HG03196 (cell line): ENCODE measurements around the gene KRT78.

ENCODE experiments used
- ATAC-seq: cut with Tn5 transposase; IDR thresholded peaks from one replicate; pipeline ENCODE4 v1.9.1; 2021; ENCODE audit not compliant: unreplicated experiment

The KRT78 gene

DNA sequence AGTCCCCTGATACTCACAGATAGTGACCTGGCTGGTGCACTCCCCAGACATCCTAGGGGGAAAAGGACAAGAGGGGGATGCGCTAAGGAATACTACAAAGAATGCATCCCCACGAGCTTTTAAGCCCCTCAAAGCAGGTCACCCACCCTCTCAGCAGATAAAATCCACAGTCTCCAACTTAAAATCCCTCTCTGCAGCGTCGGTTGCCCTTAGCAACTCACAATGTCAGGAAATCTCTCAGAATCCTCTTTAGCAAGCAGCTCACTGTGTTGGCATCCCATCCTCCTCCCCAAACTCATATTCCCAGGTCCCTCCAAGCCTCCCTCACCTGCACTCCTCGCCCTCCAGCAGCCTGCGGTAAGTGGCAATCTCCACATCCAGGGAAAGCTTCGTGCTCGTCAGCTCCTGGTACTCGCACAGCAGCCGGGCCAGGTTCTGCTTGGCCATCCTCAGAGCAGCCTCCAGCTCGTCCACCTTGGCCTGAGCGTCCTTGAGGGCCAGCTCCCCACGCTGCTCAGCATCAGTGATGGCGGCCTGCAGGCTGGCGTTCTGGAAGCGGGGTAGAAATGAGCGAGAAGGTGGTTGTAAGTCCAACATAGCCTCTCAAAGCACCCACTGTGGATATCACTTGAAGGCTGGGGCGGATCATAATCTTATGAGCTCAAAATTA, 9.2 kb downstream of the KRT78 start:
- no peak for ATAC-seq

DNA sequence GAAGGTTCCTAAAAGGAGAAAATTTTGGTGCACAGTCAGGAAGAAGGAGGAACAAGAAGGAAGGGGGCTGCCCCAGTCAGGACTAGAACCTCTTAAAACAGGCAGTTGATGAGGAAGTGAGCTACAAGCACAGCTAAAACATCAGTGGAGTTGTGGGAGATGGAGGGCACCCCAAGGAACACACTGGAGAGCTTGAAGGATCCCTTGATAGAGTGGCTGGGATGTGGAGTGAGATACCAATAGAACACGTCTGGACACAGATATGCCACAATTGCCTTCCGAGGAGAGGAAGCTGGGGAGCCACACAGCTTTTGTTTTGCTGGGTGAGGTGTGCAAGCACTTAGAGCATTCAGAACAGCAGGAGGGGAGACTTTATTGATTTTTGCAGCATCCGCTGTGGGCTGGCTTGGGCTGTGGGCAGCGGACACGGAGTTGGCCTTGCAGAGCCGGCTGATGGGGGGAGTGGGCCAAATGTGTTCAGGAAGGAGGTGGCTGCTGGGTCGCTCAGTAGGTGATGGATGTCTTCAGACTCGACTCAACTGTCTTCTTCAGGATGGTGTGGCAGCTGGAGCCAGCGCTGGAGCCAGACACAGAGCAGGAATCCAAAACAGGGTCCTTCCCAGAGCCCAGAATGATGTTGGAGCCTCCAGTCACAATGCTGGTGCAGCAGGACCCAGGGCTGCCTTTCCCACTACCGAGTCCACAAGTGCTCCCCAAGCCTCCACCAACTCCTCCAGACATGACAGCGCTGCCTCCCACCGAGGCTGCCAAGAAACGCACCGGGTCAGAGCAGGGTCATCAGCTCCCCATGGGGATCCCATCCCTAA, 10.0 kb downstream of the KRT78 start:
- no peak for ATAC-seq

DNA sequence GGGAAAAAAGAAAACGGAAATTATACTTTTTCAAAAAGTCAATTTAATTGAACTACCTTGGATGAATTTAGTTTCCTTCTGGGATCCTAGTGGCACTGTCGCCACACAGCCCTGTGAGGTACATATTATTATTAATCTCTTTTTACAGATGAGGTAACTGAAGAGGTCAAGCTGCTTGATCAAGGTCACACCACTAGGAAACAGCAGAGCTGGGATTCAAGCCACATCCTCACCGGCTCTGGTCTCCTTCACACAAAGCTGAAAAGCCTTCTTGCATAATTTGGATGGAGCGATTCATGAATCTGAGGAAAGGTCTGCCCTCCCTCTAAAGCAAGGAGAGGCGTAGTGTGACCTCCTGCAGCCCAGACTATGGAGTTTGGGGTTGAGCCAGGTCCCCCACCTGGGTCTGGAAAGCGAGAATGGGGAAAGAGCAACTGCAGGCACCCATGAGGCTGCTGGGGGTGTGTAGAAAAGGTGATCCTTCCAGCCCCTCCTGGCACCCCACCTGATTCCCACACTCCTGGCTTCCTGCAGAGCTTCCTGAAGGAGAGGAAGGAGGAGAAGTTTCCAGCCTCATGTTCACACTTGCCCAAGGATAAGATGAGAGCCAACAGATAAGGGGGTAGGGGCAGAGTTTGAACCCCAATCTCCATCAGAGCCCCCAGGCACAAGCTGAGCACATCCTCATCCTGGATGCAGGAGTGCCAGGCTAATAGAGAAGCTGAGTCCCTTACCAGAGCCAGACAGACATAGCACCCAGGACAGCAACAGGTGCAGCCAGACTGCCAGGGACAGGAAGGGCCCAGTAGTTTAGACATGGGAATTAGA, 10.8 kb downstream of the KRT78 start:
- ATAC-seq: no peak

DNA sequence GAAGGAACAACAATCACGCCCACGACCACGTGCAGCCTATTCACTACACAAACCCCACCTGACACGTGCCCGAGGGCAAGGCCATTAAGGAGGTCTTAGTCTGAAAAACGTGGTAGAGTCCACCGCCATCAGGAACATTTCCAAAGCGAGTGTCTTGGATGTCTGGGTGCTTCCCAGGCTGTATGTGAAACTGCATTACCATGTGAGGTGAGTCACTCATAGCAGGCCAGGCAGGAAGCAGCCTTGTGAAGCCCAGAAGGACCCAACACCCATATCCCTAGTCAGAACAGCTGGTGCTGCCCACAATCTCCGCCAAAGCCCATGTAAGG, 11.4 kb downstream of the KRT78 start:
- ATAC-seq: no peak

DNA sequence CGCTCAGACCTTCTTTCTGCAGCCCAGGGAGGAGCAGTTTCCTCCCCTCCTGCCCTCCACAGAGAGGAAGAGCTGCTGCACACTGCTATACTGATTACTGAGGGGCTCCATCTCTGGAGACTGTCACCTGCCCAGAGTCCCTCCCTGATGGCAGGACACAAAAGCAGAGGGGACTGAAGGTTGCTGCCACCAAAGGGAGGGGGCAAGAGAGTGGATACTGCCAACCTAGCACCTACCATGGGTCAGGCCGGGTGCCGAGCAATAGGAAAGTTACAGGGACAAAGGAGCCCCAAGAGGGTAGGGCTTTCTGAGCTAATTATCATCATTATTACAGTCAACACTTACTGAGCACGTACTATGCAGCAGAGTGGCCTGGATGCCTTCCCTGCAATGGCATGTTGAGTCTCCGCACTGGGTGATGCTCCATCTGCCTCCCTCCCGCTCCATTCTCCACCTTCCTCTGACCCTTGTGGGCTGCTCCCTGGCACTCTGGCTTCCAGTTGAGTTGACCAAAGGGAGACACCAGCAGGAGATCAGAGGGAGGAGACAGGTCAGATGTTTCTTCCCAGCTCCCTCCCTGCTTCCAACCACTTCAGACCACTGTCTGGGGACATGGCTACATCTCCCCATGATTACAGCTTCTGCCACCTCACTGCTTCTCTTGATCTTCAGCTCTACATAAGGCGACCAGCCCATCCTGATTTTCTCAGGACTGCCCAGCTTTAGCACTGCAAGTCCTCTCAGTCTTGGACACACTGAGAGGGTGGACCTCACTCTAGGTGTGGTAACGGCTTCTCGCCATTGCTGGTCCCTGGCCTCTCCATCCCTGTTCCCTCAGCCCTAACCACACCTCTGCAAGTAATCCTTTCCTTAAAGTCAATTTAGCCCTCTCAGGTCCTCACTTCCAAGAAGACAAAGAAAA, 12.0 kb downstream of the KRT78 start:
- no peak for ATAC-seq

DNA sequence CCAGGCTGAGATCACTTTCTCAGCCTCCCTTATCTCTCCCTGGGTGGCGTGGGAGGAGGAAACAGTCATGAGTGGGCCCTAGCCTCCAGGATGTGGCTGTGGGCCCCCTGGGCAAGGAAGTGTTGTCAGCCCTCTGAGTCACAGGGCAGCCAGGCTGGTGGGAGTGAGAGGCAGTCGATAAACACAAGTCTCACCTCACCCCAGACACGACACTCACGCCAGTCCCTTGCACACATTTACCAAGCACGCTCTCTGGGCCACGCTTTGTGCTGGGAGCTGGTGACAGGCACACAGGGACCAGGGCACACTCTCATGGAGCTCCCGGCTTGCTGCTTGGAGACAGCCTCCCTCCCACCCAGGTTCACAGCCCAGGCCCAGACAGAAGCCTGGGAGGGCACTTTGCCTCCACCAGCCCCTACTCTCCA, 12.7 kb downstream of the KRT78 start:
- no peak for ATAC-seq

DNA sequence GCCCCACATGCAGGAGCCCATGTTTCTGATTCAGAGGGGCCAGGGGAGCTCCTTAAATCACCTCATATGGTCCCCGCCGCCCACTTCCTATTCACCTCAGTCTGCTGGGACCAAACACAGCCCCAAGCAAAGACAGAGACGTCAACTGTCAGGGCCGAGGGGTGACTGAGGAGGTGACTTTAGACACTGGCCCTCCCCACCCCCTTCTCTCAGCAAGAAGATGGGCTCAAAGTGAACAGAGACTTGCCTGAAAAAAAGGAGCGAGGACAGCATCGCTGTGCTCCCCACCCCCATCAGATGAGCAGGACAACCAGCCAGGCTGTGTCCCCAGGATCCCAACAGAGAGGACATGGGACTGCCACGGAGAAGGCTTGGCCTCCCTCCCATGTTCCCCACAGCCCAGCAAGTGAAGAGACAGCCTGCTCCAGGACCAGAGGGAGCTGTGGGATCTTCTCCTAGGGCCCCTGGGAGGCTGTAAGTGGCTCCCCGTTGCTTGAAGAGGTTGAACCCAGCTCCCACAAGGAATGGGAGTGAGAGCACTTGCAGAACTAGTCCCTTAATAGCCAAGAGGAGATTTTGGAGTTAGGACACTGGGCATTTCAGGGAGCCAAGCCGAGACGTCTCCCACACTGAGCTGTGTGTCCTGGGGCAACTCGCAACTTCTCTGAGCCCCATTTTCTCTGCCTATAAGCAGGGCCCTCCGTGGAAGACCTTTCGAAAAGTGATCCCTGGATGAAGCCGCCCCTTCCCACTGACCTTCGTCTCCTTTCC, 13.3 kb downstream of the KRT78 start:
- ATAC-seq: no peak

DNA sequence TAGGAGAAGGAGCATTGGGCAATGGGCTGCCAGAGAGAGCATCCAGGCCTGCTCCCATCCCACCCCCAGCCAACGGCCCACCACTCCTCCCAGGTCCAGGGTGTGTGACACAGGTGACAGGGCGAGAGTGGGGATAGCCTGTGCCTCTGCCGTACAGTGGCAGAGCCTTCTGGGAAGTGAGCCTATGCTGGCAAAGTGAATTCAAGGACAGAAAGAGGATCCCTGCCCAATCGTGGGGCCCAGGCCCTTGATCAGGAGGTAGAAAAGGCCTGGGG, 14.1 kb downstream of the KRT78 start:
- ATAC-seq: no peak

DNA sequence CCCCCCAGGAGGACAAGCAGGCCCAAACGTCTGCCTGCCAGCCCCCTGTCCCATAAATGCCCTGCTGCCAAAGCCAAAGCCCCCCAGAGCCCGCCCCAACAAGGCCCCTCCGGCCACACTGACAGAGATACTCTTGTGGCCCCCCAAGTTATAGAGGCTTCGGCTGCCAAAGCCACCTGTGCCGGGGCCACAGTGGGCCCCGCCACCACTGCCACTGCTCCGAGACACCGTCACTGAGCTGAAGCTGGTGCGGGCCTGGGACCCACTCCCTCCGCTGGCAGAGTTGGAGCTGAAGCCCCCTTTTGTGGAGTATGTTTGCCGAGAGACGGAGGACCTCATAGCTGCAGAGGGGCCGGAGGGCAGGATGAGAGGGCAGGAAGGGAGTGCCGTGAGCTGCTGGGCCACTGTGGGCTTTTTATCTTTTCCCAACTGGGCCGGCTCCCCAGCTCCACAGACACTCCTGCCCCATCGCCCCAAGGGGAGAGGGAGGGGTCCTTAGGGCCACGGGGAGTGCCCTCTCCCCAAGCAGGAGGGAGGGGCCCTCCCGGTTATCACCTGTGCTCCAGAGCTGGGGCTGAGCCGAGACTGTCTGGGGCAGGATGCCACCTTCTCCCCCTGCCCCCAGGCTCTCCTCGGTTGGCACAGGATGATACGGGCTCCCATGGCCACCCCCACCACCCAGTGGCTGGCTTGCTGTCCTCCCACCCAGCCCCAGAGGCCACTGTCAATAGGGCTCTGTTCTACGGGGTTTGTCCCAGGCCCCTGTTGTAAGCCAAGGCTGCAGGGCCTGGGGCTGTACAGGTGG, 14.7 kb downstream of the KRT78 start, which contains the start of gene KRT79:
Gene KRT79, minus strand, starts transcription at position 390 of the 805 bp plus-strand sequence. Its CDS starts 51 bp downstream, at position 339.
- no peak for ATAC-seq

DNA sequence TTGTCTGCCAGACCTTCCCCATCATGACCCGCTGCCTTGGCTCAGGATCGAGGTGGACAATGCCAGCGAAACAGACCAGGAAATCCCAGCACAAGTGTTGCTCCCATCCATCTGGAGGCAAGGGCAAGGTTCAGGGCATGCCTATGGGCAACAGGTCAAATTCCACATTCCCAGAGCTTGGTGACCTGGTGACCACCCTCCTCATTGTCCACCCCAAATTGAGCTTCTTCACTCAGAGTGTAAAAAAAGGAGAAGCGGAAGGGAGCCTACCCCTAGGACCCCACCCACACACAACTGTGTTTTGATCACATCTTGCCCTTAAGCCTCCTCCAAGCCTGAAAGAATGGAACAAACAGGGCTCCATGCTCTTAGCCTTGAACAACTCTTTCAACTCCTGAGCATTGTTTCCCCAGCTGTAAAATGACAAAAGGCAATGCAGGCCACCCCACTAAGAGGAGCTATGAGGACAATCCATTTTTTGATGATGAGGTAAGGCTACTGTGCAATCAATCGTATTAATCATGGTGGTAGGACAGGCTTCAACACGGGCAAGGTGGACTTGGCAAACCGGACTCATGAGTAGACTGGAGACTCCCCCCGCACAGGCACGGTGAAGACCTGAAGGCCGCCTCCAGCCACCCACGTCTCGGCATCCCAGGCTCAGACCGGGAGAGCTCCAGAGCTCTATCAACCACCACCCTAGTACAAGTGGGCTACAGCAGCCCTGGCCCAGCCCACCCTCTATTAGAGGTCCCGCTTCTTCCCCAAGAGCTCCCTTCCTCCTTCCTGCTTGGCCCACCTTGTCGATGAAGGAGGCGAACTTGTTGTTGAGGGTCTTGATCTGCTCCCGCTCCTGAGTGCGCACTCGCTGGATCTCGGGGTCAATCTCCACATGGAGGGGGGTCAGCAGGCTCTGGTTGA, 15.5 kb downstream of the KRT78 start:
- no peak for ATAC-seq

DNA sequence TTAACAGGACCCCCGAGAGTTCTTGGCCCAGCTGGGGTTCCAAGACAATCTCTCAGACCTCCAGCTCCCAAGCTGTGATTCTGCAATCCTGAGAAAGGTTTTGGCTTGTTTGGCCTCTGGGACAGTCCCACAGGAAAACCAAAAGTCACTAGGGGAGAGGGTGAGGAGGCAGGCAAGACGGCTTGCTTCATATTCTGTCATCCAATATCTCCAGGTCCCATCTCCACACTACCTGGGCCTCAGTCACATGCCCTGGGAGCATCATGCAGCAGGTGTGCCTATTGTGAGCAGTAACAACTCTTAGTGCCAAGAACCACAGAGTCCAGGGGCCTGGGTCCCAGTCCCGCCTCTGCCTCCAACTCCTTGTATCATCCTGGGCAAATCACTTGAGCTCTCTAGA, 16.3 kb downstream of the KRT78 start:
- no peak for ATAC-seq

DNA sequence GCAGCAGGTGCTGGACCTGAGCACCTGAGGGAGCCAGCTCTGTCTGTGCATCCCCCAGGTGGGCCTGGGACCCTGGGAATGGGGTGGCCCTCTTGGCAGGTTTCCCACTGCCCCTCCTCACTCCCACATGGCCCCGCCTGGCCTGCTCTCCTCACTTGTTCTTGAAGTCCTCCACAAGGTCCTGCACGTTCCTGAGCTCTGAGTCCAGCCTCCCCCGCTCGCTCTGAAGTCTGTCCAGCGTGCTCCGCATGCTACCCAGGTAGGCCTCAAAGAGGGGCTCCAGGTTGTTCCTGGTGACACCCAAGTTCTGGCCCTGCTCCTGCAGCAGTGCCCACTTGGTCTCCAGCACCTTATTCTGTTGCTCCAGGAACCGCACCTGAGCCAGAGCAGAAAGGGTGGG, 17.5 kb downstream of the KRT78 start:
- ATAC-seq: no peak

DNA sequence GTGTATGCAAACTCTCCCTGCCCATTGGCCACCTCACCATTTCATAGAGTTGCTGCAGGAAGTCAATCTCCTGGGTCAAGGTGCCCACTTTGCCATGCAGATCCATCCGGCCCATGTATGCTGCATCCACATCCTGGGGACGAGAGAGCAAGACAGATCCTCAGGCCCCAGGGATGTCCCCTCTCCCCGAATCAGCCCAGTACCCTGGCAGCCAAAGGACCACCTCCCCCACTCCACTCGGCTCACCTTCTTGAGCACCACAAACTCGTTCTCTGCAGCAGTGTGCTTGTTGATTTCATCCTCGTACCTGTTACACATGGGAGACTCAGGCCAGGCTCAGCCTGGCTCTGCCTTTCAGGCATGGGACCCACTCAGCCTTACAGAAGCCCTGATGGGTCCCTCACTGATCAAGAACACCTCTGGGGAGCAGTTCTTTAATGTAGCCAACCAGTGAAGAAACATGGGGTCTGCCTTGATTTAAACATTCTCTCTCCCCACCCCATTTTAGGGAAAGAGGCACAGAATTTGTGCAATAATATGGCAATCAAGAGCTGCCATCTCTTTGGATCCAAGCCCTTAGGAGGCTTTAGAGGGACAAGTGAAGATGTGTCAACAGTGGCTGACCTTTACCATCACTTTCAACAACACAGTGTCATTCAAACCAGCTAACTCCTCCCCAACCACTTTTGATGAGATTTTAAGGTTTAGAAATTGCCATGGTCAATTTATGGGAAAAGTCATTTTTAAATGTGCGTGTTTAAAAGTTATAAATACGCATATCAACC, 18.6 kb downstream of the KRT78 start:
- ATAC-seq: no peak

DNA sequence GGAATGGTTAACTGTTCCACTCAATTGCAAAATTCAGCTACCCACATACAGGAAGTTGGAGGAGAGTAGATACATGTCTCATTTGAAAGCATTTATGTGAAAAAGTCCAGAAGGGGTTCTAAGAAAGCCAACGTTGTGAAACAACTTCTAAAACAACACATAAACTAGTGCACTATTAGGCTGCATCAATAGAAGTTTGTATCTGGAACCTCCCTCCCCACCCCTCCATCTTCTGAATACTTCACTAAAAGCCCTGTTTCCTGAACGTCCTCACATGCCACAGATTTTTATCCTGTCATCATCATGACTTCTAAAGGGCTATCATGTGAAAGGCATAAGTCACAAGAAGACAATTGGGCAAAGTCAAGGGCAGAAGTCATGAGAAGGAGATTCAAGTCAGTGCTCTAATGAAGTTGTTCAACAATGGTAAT, 20.2 kb downstream of the KRT78 start:
- ATAC-seq: no peak

DNA sequence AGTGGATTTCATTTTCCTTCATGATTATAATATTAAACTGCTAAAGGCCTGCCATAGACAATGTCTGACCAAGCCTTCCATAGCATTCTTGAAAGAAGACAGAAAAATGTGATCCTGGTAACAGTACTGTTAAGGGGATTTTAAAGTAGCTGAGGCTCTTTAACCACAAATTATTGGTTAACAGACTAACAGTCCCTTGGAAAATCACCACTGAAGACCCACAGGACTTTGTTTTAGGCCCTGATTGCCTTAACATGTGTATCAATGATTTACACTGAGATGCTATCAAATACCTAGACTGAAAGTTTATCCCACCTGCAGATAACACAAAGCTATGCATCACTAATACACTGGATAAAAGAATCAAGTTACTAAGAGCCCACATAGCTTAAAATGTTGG, 20.6 kb downstream of the KRT78 start:
- no peak for ATAC-seq

DNA sequence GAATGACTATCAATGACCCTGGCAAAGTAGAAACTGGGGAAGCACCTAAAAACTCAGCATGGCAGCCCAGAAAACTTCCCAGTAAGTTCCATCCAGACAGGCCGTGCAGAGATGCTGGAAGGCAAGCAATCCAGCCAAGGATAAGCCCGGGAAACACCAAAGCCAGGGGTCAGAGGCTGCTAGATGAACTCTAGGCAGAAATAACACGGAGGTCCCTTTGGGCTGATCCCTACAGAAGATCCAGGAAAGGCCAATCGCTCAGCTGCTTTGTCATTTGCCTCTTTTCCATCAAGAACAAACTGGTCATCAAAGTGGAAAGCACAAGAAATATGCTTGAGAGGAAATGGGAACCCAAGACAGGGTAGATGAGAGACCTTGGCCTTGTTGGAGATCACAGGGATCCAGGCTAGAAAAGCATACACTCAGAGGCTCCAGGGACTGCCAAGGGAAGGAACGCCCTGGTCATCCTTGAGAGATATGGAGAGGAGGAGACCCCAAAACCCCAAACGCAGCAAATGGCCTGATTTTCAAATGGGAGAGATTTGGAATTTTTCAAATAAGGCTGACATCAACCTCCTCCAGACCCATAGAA, 21.2 kb downstream of the KRT78 start:
- no peak for ATAC-seq
